Tongue (tissue), 2 donors: ENCODE results near the gene SCN7A. TPM values are rescaled to one million over a fixed set of nuclear protein-coding genes. Genes with fewer than 3 reads are reported as not detected.
A peak's percentile ranks its signal among the peaks of the same experiment; 100 is the strongest.
"Not testable (repeated sequence)": the region's sequence is repeated elsewhere in the genome, so short reads cannot be mapped to it uniquely, and the experiment has no call there.

Experiments
- DNase-seq: peaks from one replicate; pipeline ENCODE4 v3.0.0-alpha.2; 2015
- total RNA-seq: library from RNA; depleted of rRNA; stranded (reverse); fragments of >200 nt; gene quantifications from one replicate; pipeline ENCODE4 v1.2.3, GENCODE V29; 2014

The SCN7A gene
- 71.0 TPM for total RNA-seq

DNA sequence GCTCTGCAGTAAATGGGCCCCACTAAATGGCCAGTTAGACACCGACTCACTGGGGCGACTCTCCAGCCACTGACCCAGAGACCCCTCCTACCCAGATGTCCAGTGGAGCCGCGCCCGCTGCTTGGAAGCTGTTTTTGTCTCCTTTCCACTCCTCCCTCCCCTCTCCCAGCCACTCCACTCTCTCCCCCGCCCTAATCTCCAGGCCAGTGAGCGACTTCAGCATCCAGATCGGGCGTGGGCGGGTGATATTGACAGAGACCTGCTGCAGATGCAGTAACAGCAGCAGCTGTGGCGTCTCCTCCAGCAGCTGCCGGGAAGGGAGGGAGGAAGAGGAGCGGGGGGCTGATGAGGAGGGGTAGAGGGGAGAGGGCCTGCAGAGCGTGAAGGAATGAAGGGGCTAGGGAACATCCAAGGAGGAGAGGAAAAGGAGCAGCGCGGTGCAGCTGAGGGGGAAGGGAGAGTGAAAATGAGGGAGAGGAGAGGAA, at the start of gene SCN7A:
SCN7A (minus strand) TSS at position 110 of the 485 bp plus-strand sequence. CDS start 16,553 bp downstream, outside the sequence.
- DNase-seq, result peak; percentile 97

DNA sequence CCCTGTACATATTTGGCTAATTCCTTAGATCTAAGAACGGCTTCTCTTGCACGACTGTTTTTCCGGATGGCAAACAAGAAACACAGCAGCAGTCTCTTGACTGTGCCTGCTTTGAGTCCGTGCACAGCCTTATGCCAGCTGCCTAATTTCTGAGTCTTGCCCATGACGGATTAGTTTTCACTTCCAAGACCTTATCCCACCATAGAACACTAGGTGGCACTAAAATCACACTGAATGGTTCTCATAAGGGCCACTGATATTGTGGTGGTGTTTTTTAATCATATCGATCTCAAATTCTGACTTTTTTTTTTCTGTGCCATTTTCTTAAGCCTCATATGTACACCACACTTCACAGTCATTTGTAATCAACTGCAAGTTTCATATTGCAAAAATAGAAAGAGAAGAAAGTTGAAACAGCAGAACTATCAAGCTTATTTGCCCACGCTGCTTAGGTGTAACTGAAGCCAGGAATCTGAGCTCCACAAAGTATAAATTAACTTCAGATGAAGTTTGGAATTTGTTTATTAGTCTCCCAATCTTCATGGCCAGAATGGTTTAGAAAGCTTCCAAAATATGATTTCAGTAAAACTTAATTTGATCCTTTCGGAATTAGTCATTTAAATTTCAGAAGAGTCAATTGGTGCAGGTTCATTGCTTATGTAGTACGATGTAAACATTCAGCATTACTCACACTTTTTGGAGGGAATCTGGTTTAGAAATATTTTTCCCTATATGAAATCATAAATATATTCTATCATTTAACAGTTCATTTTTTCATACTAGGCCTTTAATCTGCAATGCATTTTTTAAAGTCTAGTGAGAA, 45.5 kb upstream of the SCN7A start:
- DNase-seq, result peak; percentile 93

DNA sequence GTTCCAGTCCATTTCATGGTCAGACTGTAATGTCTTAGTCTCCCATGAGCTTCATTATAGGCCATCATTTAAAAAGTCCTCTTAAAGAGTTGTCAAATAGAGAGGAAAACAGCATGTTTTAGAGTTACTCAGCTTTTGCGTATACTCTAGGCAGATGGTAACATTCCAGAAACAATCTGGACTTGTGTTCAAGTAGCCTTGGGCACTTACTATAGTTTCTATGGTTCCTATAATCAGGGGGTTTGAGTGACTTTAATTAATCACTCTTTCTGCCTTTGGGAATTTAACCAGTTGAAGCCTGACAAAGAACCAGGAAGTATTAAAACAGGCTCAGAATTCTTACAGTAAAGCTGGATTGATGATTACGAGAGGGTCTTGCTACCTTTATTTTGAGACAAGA, 42.1 kb upstream of the SCN7A start:
- no peak for DNase-seq

DNA sequence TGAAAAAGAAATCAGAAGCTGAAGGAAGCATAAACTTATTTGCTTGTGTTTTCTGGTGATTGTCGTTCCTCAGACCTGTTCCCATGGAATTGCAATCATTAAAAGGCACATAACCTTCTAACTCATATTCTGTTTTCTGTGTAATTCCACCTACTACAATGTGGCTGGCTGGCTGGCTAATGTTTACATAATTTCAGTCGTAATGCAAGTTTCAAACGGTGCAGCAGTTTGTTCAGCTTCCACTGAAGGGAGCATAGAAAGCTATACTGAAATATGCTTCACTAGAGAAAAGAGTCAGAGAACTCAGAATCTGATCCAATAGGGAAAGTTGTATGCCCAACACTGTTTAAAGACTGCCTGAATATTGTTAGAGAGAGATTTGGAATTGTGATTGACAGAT, 27.1 kb upstream of the SCN7A start:
- no peak for DNase-seq

DNA sequence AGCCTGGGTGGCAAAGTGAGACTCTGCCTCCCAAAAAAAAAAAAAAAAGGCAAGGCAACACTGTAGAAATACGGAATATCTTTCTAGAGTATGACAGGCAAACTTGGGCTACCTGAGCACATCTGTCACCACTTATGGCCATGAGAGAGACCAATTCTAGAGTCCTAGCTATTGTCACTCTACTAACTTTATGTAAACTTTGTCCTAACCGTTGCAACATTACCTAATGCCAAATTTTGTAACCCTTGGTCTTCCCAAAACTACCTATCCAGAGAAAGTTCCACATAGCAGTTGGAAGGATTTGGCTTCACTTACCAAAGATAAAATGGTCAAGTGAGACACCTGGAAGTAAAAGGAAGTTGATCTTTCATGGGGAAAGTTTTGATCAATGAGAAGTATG, 26.6 kb upstream of the SCN7A start:
- DNase-seq, result no peak

DNA sequence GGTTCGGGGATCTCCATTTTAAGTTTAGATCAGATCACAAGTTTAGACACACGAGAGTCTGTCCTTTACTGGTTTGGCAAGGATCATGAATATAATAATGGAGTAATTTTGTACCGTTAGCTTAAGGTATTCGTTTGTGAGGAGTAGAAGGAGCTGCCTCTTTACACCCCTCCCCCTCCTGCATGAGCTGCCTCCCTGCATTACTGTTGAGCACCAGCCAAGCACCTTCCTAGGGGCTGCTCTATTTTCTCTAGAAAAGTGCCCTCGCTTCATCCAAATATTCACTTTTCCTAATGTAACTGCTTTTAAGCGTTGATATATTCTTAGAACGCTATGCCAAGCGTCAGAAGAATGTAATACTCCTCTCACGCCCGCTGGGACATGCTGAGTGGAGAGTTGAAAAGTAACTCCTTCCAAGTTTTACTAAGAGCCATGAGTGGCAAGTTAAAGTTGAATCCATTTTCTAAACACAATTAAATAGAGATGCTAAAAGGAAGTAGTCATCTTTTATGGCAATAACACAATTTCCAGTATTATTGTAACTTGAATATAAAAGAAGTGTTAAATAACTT, 25.4 kb upstream of the SCN7A start:
- no peak for DNase-seq

DNA sequence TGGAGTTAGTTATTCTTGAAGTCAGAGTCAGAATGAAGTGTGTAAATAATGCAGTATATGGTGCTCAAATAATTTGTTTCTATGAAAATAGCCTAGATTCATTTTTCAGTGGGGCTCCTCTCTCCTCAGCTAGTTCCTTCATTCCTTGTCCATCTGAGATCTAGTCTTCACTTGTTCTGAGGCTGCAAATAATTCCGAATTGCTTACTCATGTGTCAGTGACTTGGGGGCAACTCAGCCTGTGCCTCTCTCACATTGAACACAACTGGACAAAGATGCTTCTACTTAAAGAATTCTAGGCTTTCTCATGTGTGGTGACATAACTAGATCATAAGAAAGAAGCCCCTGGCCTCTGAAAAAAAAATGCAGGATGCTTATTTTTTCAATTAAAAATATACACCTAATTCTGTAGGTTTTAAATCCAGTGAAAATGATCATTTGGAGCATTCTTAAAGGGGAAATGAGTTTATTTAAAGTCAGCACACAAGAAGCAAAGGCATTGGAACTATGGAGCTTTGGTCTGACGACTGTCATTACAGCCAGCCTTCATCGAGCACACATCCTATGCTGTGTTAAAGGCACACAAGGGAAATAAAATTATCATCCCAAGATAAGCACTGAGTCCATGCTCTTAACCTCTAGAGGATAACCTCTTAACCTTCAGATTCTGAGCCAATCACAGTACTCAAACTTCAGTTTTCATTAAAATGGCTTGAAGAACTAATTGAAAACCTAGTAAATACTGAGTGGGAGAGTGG, 24.8 kb upstream of the SCN7A start:
- no peak for DNase-seq

DNA sequence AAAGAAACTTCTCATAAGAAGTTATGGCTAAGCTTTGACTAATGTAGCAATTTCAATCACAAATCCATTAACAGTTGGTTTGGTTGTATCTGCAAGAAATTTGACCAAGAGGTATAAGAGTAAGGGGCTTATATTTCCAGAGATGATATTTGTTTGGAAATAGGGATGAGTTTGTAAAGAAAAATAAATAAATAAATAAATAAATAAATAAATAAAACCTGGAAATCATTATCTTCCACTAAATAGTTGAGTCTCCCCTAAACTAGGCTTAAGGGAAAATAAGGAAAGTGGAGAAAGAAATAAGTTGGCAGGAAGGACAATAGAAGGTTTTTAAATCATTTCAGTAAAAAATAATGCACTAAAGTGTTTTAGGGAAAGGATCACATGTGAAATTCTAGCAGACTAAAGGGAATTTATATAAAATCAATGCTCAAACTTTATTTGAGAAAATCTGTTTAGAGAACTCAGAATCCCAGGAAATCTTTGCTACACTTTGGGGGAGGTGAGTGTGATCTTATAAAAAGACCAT, 23.5 kb upstream of the SCN7A start:
- no peak for DNase-seq

DNA sequence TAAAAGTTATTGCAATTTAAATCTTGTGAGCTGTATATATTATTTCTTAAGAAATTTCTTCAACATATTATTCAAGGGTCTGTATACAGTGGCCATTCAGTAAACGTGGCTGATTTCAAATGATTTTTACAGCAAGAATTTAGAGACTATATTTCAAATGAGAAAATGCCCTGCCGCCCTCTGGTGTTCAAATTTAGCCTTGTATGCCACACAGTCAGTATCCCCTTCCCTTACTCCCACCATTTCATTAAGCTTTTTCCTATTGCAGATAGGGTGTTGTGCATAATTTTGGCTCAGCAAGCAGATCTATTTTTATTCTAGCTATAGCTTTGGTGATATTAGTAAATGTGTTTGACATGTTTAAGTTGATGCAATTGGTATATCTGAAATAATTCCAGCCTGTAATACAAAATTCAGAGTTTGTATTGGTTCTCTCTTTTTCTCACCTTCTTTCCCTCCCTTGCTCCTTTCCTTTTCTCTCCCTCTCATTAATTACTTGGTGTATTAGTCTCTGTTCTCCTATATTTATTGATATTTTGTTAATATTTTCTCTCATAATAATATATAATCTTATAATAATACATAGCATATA, 22.8 kb upstream of the SCN7A start:
- DNase-seq, result peak; percentile 81

DNA sequence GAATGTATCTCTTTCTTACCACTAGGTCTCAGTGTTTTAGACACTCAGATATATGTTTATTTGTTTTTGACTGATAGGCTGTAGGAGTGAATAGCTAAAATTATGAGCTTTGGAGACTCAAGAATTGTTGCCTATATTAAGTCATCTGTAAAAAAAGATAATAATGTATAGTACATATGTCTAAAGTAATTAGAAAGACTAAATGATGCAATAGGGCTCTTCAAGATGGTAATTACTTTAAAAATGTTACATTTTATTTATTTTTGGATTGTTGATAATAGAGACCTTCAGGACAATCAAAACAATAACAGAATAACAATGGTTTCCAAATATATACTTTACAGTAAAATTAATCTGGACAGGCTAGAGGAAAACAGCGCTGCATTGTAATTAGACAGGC, 19.9 kb upstream of the SCN7A start:
- no peak for DNase-seq

DNA sequence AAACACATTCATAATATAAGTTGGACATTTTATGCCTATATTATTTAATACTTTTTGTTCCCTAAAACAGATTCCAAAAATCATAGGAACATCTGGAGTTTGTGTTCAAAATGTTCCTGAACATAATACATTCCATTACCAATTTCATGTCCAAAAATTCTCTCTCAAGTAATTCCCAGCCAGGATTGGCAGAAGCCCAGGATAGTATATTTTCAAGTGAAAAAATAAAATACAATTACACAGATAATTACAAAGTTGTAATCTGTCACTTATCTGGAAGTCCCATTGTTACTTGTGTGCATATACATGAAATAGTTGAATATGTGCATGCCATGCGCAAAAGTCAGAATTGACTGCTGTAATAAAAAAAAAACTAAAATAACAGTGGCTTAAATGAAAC, 5.2 kb upstream of the SCN7A start:
- DNase-seq, result peak; percentile 76

DNA sequence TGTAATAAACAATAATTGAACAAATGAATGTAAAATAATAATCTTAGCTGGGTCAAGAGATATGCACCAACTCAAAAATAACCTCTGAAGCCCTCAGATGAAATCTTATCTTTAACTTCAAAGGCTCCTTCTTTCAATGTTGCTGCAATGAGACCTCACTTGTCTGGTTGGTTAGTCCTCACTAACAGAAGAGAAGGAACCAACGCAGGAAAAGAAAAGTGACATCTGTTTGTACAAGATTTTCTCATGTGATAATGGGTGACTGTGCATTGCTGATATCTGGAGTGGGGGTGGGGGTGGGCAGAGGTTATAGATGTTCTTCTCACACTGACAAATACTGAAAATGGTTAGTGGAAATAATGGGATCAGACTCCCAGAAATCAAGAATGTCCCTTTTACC, 2.6 kb downstream of the SCN7A start:
- DNase-seq, result no peak

DNA sequence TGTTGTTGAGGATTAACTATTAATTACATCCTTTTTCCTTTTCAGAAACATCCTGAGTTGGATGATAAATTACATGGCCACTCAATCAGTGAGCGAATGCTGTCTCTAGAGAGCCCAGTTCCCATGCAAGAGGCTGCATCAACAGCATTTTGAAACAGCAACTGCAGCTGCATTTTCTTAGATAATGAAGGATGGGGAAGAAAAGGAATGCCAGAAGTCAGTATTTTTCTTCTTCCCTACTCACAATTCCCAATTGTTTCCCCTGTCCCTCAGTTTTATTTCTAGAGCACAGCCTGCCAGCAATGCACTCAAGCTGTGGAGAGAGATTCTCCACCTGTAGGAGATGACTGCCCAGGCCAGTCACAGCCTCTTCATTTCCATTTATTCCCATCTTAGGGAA, 6.9 kb downstream of the SCN7A start:
- peak; percentile 60 for DNase-seq

DNA sequence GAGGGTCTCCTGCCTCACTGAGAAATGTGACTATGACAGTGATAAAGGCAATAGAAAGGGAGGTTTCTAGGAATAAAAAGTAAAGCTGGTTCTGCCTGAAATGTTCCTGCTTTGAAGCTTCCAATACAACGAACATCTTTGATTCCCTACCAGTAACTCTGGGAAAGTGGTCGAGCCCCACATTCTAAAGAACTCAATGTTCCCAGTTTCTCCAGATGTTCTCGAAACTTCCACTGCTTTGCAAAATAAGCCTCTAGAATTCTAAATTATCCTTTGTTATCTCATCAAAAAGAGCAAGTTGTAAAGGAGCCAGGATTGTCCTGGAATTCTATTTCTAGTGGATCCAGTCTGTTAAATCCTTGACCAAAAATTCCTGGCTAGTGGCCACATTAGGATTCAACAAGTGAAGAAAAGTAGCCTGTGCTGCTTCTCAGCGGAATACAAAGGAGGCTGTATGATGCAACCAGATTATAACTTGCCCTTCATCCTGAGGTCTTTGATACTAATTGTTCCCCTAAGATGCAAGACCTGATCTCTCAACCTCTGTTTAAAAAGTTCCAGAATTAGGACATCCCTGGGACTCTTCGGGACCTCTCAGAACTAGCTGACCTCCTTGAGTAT, 8.4 kb downstream of the SCN7A start:
- DNase-seq, result peak; percentile 59

DNA sequence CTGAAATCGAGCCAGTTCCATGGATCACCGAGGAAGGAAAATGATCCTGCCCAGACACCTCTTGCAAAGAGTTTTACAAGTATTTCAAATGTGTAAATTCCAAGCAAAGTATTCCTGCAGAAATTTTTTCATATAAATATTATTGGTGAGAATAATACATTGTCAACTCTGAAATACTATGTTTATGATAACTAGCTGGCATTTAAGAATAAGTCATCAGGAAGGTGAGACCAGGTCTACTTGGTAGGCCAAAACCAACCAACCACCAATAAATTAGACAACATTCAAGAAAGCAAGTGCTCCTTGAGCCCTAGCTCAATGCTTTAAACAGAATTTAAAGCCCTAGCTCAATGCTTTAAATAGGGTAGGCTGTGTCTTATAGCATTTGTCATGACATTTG, 21.7 kb downstream of the SCN7A start:
- no peak for DNase-seq

DNA sequence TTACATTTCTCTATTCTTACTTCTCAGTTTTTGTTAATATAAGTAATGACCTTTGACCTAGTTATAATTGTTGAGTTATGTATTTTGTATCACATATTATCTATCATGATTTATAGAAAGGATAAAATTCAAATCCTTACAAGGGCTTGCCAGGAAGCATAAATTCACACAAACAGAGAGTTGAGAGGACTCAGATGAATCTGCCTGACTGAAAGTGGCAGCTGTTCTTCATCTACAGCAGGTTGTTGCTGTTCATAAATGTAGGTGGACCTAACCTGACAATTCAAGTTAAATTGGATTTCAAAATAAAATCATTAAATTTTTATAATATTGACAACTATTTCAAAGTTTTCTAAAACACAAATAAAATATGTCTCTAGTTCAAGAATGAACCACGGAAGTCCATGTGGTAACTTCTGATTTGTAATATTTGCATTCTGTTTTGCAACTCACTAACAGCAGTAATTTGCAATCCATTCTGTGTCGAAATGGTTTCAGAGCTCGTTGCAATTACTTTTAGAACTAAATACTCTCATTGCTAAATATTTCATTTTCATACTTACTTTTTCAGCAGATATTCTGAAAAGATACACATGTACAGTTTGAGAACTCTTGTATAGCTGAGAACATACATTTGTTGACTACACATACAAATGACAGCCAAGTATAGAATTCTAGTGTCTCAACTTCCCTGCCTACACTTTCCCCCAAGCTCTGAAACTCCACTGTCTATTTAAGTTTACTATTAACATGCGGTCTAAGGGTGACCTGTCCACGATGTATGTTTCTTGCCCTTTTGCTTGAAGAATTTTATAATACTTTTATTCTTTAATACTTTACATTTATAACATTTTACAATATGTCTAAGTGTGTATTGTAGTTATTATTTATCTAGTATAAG, 25.7 kb downstream of the SCN7A start:
- DNase-seq, result no peak

DNA sequence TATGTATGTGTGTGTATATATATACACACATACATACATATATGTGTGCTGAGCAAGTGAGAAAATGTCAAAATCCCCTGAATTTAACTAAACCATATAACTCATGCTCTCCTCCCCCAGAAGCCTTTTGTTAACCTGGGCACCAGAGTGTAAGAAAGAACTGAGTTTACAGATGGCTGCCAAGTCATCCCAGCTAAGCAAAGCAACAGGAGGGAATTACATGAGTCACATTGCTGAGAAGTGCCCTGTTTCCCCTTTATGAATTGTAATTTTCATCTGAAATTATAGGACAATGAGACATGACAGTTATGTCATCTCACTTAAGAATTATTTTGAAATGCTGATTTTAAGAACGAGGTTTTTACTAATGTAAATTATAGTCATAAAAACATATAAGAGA, 29.9 kb downstream of the SCN7A start:
- DNase-seq, result no peak

DNA sequence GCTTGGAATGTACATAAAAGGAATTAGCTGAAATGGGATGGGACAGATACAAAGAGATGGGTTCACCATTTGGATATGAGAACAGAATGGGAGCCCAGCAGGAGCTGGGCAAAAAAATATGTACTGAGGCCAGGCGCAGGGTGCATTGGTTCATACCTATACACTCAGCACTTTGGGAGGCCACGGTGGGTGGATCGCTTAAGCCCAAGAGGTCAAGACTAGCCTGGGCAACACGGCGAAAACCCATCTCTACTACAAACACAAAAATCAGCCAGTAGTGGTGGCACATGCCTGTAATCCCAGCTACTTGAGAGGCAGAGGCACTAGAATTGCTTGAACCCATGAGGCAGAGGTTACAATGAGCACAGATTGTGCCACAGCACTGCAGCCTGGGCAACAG, 30.4 kb downstream of the SCN7A start:
- no peak for DNase-seq

DNA sequence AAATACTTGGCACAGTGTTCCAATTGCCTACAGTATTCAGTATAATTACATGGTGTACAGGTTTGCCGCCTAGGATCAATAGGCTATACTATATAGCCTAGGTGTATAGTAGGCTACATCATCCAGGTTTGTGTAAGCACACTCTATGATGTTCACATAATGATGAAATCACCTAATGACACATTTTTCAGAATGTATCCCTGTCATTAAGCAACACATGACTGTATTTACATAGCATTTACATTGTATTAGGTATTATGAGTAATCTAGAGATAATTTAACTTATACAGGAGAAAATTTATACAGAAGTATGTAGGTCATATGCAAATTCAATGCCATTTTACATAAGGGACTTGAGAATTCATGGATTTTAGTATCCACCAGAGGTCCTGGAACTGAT, 35.4 kb downstream of the SCN7A start:
- no peak for DNase-seq

DNA sequence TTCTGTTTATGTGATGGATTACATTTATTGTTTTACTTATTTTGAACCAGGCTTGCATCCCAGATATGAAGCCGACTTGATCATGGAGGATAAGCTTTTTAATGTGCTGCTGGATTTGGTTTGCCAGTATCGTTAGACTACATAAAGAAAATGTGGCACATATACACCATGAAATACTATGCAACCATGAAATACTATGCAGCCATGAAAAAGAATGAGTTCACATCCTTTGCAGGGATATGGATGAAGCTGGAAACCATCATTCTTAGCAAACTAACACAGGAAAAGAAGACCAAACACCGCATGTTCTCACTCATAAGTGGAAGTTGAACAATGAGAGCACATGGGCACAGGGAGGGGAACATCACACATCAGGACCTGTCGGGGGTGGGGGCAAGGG, 38.2 kb downstream of the SCN7A start:
- DNase-seq, result not testable (repeated sequence)

DNA sequence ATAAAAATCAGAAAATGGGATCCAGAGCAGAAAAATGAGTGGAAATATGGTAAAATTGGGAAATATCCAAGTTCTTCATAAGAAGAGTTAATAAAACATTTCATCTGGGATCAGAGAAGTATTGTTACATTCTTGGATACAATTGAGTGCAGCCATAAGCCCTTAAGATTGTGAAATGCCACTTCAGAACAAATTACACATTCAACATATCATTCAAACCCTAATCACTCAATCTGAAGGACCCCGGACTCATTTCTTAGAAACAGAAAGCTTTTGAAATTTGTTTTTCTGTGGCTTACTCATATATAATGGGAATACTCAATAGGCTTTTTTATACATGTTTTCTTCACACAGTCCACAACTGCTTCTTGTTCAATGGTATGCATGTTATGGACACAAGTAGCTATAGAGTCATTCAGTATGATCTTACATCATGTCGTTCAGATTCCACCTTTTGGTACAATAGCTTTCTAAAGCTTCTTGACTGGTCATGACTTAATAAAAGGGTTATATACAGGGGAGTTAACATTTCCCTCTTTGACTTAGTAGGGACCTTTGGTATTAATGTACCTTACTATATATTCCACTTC, 39.9 kb downstream of the SCN7A start:
- peak; percentile 1 for DNase-seq
